ENCODE measurements around the gene MGLL. TPM values are rescaled to one million over a fixed set of nuclear protein-coding genes. Genes with fewer than 3 reads are reported as not detected.
"Not testable (repeated sequence)": the region's sequence is repeated elsewhere in the genome, so short reads cannot be mapped to it uniquely, and the experiment has no call there.

The MGLL gene
- total RNA-seq, 1 donor from 2014 or later: 61.0 TPM

GRCh38 chr3:127687228-127687737, 135.0 kb downstream of the MGLL start:
- Mint-ChIP-seq H3K27ac (ENCODE audit: unreplicated experiment) (no peak overlapping the region), H3K4me1 (ENCODE audit: low read depth) (peaks cover 6% of the 10 kb centered on the region), H3K36me3 (ENCODE audit: low read depth) (no peaks in the 10 kb centered on the region), H3K4me3 (ENCODE audit: unreplicated experiment) (no peak overlapping the region), H3K9me3 (ENCODE audit: low read depth) (no peaks in the 10 kb centered on the region), H3K27me3 (ENCODE audit: low read depth) (no peaks in the 10 kb centered on the region)
- no peak for TF ChIP-seq CTCF (IDR thresholded peaks at IDR 0.05)
- DNase-seq (ENCODE audit: low spot score): no peak

DNA sequence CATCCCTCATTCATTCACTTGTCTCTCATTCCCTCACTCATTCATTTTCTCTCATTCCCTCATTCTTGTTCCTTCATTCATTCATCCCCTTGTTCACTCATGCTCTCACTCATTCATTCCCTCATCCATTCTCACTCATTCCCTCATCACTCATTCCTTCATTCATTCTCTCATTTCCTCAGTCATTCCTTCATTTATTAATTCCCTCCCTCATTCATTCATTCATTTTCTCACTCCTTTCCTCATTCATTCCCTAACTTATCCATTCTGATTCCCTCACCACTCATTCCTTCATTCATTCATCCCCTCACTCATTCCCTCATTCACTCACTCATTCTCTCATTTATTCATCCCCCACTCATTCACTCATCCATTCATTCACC, 135.8 kb downstream of the MGLL start:
- Mint-ChIP-seq H3K4me1 (ENCODE audit: low read depth) (peaks cover 6% of the 10 kb centered on the region), H3K27me3 (ENCODE audit: low read depth) (no peaks in the 10 kb centered on the region), H3K4me3 (ENCODE audit: unreplicated experiment) (no peak overlapping the region), H3K36me3 (ENCODE audit: low read depth) (no peaks in the 10 kb centered on the region), H3K27ac (ENCODE audit: unreplicated experiment) (no peak overlapping the region), H3K9me3 (ENCODE audit: low read depth) (no peaks in the 10 kb centered on the region)
- DNase-seq (ENCODE audit: low spot score): no peak
- TF ChIP-seq CTCF (IDR thresholded peaks at IDR 0.05): no peak

DNA sequence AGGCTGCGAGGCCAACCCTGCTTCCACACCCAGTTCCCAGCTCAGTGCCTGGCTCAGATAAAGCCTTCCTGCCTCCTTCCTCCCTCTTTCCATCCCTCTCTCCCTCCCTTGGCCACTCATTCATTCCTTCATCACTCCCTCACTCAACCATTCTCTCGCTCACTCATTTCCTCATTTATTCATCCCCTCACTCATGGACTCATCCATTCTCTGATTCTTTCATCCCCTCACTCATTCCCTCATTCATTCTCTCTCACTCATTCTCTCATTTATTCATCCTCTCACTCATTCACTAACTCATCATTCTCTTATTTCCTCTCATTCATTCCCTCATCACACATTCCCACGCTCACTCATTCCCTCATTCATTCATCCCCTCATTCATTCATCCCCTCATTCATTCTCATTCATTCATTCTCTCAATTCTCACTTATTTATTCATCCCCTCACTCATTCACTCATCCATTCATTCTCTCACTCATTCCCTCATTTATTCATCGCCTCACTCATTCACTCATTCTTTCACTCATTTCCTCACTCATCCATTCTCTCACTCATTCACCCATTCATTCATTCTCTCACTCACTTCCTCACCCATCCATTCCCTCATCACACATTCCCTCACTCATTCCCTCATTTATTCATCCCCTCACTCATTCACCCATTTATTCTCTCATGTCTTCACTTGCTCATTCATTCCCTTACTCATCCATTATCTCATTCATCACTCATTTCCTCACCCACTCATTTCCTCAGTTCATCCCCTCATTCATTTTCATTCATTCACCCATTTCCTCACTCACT, 136.4 kb downstream of the MGLL start:
- Mint-ChIP-seq H3K9me3 (ENCODE audit: low read depth) (no peaks in the 10 kb centered on the region), H3K27me3 (ENCODE audit: low read depth) (no peaks in the 10 kb centered on the region), H3K27ac (ENCODE audit: unreplicated experiment) (no peak overlapping the region), H3K36me3 (ENCODE audit: low read depth) (no peaks in the 10 kb centered on the region), H3K4me3 (ENCODE audit: unreplicated experiment) (no peak overlapping the region), H3K4me1 (ENCODE audit: low read depth) (peaks cover 6% of the 10 kb centered on the region)
- DNase-seq (ENCODE audit: low spot score): no peak
- no peak for TF ChIP-seq CTCF (IDR thresholded peaks at IDR 0.05)

- no peaks in the 10 kb centered on the region for H3K9me3 Mint-ChIP-seq (ENCODE audit: low read depth)
- no peaks in the 10 kb centered on the region for H3K36me3 Mint-ChIP-seq (ENCODE audit: low read depth)
- H3K27ac Mint-ChIP-seq (ENCODE audit: unreplicated experiment): no peak overlapping the region
- no peaks in the 10 kb centered on the region for H3K27me3 Mint-ChIP-seq (ENCODE audit: low read depth)
- peak; percentile 72 for DNase-seq (ENCODE audit: low spot score)
- peaks cover 6% of the 10 kb centered on the region for H3K4me1 Mint-ChIP-seq (ENCODE audit: low read depth)
- no peak overlapping the region for H3K4me3 Mint-ChIP-seq (ENCODE audit: unreplicated experiment)
- no peak for TF ChIP-seq CTCF (IDR thresholded peaks at IDR 0.05)
These were observed 137.2 kb downstream of the MGLL start for GRCh38 chr3:127684871-127685707.

DNA sequence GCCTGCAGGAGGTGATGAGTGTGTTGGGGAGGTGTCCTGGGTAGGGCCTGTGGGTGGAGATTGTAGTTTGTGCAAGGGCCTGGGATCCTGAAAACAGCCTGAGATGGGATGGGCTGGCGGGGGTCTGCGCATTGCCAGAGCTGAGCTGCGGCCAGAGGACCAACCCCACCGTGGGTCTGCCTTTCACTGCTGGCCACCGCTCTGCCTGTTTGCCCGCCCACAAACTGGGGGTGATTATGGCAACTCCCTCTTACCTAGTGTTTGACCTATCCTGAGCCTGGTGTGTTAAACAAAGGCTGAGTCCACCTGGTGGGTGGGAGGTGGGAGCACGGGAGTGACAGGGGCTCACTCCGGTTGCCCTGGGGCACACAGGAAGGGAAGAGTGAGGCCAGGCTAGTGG, 139.8 kb downstream of the MGLL start:
- no peak for TF ChIP-seq CTCF (IDR thresholded peaks at IDR 0.05)
- H3K27ac Mint-ChIP-seq (ENCODE audit: unreplicated experiment): no peak overlapping the region
- H3K36me3 Mint-ChIP-seq (ENCODE audit: low read depth): peaks cover 3% of the 10 kb centered on the region
- H3K4me3 Mint-ChIP-seq (ENCODE audit: unreplicated experiment): no peak overlapping the region
- peaks cover 6% of the 10 kb centered on the region for H3K4me1 Mint-ChIP-seq (ENCODE audit: low read depth)
- DNase-seq (ENCODE audit: low spot score): no peak
- no peaks in the 10 kb centered on the region for H3K9me3 Mint-ChIP-seq (ENCODE audit: low read depth)
- no peaks in the 10 kb centered on the region for H3K27me3 Mint-ChIP-seq (ENCODE audit: low read depth)

DNA sequence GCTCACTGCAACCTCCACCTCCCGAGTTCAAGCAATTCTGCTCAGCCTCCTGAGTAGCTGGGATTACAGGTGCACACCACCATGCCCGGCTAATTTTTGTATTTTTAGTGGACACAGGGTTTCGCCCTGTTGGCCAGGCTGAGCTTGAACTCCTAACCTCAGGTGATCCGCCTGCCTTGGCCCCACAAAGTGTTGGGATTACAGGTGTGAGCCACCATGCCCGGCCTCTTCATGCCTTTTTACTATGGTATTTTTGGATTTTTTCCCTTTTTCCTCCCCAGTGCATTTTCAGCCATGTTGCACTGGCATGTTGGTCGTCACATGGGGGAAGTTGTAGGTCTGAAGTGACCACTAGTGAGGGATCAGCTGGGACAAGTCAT, 140.2 kb downstream of the MGLL start:
- not testable (repeated sequence) for H3K9me3 Mint-ChIP-seq (ENCODE audit: low read depth); H3K36me3 Mint-ChIP-seq (ENCODE audit: low read depth); H3K4me1 Mint-ChIP-seq (ENCODE audit: low read depth); DNase-seq (ENCODE audit: low spot score); H3K27me3 Mint-ChIP-seq (ENCODE audit: low read depth); H3K27ac Mint-ChIP-seq (ENCODE audit: unreplicated experiment); H3K4me3 Mint-ChIP-seq (ENCODE audit: unreplicated experiment)
